A549 (cell line): ENCODE measurements around the gene ZRANB1.

ENCODE experiments used
- CTCF ChIP-seq: fragments of >200 bp; sonication (Bioruptor Twin); formaldehyde crosslinking; IDR thresholded peaks from 3 replicates; pipeline ENCODE4 v1.5.1; 2016
- PBX3 ChIP-seq: IDR thresholded peaks from 2 replicates; pipeline ENCODE4 v1.6.1; 2012
- PHF8 ChIP-seq: fragments of 200-600 bp; sonication (generic); IDR thresholded peaks from 2 replicates; pipeline ENCODE4 v1.6.1; 2016; ENCODE audit warnings: low read depth, mild to moderate bottlenecking, antibody characterized with exemption, moderate library complexity, borderline replicate concordance
- POLR2A ChIP-seq: IDR thresholded peaks from 2 replicates; pipeline ENCODE4 v1.6.1; 2012; ENCODE audit warnings: mild to moderate bottlenecking, low read length
- RNF2 ChIP-seq: fragments of 200-600 bp; sonication (generic); IDR thresholded peaks from 2 replicates; pipeline ENCODE4 v1.6.1; 2016; ENCODE audit warnings: low read depth, mild to moderate bottlenecking, antibody characterized with exemption, moderate library complexity, borderline replicate concordance
- SMC3 ChIP-seq: fragments of >200 bp; sonication (Bioruptor Twin); formaldehyde crosslinking; IDR thresholded peaks from 3 replicates; pipeline ENCODE4 v1.6.1; 2018; ENCODE audit warnings: inconsistent platforms
- ZC3H11A ChIP-seq: fragments of 450-650 bp; IDR thresholded peaks from 2 replicates; pipeline ENCODE4 v1.6.1; 2014; ENCODE audit warnings: antibody characterized with exemption, mild to moderate bottlenecking

GRCh38 chr10:125024497-125025234 lies 82.7 kb downstream of the ZRANB1 start:
- TF ChIP-seq CTCF (no peak), PHF8 (no peak), POLR2A (no peak), RNF2 (no peak), ZC3H11A (no peak), SMC3 (no peak), PBX3 (no peak)
